Loucy (cell line): ENCODE results near the gene GNA15.

ENCODE experiments used
- EZH2phosphoT487 ChIP-seq: fragments of 200-600 bp; IDR thresholded peaks from 2 replicates; pipeline ENCODE4 v1.6.1; 2018; ENCODE audit warnings: antibody characterized with exemption, mild to moderate bottlenecking, moderate library complexity, borderline replicate concordance
- TF ChIP-seq, protein P1 (sequence below): fragments of 200-600 bp; sonication (generic); conservative IDR thresholded peaks from 2 replicates; pipeline ENCODE4 v1.5.1; 2014; ENCODE audit warnings: mild to moderate bottlenecking, antibody characterized with exemption, low read length

DNA sequence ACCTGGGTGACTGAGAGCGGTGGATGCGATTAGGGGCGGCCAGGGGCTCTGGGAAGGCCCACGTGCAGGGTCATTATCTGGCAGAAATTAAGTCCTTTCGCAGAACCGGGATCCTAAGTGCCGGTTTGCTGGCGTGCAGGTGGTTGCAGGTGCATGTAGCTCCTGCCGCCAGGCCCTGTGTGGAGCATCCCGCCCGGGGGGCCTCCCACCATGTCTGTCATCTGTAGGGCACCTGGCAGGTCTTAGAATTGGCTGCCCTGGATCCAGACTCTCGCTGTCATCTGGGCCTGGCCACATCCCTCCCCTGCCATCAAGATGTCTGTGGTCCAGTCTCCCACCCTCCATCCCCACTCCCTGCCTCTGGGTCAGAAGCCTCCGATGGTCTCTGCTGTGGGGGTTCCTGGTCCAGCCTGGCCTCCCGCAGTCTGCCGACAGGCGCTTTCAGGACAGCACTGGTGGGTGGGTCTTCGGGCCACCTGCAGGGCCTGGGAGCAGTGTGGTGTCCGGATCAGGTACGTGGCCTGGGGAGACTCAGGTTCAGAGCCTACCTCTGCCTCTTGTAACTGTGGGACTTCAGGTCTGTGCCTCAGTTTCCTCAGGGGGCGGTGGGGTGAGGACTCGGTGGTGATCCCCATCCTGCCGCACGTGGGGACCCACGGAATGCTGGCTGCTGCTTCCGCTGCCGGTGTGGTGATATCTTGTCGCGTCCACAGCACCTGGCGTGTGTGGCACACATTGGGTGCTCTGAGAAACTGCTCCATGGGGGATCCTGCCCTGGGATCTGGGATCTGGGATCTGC lies 36.3 kb upstream of the GNA15 start:
- TF ChIP-seq, protein P1, sequence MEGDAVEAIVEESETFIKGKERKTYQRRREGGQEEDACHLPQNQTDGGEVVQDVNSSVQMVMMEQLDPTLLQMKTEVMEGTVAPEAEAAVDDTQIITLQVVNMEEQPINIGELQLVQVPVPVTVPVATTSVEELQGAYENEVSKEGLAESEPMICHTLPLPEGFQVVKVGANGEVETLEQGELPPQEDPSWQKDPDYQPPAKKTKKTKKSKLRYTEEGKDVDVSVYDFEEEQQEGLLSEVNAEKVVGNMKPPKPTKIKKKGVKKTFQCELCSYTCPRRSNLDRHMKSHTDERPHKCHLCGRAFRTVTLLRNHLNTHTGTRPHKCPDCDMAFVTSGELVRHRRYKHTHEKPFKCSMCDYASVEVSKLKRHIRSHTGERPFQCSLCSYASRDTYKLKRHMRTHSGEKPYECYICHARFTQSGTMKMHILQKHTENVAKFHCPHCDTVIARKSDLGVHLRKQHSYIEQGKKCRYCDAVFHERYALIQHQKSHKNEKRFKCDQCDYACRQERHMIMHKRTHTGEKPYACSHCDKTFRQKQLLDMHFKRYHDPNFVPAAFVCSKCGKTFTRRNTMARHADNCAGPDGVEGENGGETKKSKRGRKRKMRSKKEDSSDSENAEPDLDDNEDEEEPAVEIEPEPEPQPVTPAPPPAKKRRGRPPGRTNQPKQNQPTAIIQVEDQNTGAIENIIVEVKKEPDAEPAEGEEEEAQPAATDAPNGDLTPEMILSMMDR, result no peak
- no peak for TF ChIP-seq EZH2phosphoT487
